Hematopoietic multipotent progenitor cell treated with erythropoietin and hydrocortisone succinate and interleukin-3 and kit ligand, for 15 days (in vitro differentiated cells): Measurements from ENCODE around the gene CXCL11.
"Not testable (repeated sequence)": the region's sequence is repeated elsewhere in the genome, so short reads cannot be mapped to it uniquely, and the experiment has no call there.

Experiments
- DNase-seq: peaks from one replicate; pipeline ENCODE4 v3.0.0-alpha.2; 2015; ENCODE audit warnings: low spot score

CXCL11 gene

GRCh38 chr4:76000279-76000678 lies 35.6 kb downstream of the CXCL11 start:
- no peak for DNase-seq

DNA sequence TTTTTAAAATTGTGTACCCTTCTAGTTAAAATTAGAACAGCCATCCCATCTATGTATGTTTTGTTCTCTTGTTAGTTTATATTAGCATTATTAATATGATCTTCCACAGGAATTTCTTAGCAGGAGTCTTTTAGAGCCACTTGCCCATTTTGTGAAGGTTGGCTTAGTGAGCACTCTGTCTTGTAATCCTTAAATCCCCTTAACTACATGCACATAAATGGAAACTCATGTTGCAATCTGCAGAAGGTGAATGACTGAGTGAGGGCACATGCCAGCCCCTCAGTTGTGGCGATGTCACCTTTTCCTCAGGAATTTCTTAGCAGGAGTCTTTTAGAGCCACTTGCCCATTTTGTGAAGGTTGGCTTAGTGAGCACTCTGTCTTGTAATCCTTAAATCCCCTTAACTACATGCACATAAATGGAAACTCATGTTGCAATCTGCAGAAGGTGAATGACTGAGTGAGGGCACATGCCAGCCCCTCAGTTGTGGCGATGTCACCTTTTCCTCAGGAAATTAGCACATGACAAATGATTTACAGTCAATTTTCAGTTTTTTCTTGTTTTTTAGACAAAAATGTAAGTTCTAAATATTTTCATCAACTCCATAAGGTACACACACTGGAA lies 37.2 kb downstream of the CXCL11 start:
- not testable (repeated sequence) for DNase-seq

DNA sequence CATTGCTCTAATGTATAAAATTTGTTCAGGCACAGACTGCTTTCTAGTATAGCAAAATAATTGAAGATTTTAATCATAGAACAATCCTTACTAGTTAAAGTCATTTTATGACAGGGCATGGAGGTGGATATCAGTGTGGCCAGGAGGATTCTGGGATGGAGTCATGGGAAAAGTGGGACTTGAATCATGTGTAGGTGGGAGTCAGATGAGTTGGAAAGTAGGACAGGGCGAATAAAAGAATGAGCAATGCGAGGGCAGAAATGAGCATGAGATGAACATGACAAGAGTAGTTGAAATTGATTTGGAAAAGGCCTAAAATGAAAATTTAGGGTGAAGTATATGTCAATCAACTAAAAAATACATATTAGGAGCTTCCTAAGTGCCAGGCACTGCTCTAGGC lies 37.9 kb downstream of the CXCL11 start:
- DNase-seq = no peak

DNA sequence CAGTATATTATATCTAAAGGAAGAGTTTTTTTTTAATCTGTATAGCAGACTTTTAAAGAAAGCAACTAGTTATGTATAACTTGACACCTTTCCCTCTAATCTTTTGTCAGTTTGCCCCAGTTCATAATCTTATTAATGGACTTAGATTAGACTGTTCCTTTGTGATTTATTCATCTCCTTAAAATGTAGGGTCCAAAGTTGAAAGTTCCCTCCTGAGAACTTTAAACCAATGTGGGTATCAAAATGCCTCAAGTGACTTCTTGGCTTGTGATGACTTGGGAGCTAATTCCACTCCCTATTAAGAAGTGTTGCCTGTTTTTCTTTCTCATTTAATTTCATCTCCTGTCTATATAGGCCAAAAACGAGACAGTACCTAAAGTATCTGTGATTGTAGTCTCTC lies 38.8 kb downstream of the CXCL11 start:
- DNase-seq = no peak

DNA sequence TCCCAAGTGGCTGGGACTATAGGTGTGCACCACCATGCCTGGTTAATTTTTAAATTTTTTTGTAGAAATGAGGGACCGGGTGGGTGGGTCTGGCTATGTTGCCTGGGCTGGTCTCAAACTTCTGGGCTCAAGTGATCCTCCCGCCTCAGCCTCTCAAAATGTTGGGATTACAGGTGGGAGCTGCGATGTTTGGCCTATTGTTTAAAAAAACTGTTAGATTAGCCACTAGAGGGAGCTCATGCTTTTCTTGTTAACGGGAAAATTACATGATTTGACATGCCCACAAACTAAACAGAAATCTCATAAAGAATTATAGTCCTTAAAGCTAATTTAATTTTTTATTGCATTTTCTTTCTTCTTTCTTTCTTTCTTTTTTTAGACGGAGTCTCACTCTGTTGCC lies 40.1 kb downstream of the CXCL11 start:
- DNase-seq = peak; percentile 65

GRCh38 chr4:75992462-75992861 lies 43.4 kb downstream of the CXCL11 start:
- DNase-seq = no peak

GRCh38 chr4:75989846-75990528 lies 45.9 kb downstream of the CXCL11 start:
- no peak for DNase-seq

GRCh38 chr4:75985116-75985515 lies 50.8 kb downstream of the CXCL11 start:
- no peak for DNase-seq
